NK-92 (cell line): ENCODE results near the gene CSNK2A2.

Experiments
- DNase-seq: peaks from one replicate; lab custom pipeline; 2025; ENCODE audit not compliant: unreplicated experiment; lab: John Stamatoyannopoulos, UW

Gene CSNK2A2

DNA sequence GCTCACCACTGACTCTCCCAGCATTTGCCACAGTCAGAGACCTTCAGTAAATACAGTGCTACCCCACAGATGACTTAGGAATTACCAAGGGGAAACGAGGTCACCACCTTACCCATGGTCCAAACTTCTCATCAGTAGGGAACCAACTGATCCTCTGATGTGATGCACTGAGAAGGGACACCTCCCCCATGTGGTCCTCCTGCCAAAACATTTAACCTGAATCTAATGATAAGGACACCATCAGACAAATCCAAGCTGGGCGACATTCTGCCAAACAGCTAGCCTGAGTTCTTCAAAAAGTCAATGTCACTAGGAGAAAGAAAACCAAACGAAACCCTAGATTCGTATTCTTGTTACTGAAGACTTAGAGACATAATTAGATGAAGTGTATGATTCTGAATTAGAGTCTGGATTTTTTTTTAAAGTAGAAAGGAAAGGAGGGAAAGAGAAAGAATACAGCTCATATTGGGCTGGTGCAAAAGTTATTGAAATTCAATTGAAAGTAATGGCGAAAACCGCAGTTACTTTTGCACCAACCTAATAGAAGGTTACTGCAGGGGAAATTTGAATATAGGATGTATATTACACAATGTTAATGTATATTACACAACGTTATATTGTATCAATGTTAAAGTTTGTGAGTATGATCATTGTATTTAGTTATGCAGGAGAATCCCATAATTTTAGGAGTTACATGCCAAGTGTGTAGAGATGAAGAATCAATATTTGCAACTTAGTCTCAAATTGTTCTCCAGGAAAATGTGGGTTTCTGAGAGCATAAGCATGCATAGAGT is 2.3 kb upstream of the CSNK2A2 start:
- no peak for DNase-seq

DNA sequence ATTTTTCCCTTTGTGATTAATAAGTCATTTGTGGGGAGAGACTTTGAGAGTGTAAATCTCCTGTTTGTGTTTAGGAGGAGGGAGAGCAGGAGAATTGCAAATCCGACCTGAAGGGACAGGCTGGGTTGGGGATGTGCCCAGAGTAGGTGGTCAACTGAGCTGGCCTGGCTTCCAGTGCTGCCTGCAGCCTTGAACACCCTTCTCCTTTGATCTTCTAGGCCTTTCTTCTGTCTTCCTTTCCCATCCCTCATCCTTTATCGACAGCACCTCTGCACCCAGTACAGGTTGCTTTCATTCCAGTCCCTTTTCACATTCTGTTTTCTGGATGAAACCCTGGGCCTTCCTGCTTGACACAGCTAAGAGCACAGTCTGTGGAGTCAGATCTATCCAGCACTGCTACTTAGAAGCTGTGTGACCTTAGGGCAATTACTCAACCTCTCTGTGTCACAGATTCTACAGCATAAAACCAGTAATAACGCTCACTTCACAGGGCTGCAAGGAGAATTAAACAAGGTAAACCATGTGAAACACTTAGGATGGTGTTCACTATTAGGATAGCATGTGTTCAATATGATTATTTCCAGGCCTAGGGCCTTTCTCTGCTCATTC is 1.0 kb upstream of the CSNK2A2 start:
- no peak for DNase-seq

DNA sequence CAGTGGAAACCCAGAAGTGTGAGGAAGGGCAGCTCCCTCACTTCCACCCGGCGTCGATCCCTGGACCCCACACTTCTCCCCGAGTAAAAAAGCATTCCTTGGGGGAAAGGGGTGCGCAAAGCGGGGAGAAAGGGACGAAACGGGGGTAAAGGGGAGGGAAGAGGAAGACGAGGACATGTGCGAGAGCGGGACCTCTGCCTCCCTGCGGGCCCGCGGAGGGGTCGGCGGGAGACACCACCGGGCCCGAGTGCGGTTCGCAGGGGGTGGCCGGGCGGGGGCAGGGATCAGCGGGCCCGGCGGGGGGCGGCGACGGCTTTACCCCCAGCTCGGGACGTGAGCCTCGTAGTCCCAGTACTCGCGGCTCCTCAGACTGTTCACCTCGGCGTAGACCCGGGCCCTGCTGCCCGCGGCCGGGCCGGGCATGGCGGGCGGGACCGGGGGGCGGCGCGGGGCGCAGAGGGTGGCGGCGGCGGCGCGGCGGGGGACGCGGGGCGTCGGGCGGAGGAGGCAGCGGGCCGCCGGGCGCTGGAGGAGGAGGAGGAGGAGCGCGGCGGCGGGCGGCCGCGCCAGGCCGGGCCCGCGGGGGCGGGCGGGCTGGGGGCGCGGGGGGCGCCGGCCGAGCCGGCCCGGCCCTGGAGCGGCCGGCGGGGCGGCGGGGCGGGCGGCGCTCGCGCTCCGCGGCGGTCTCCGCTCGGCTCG is 443 bp downstream of the CSNK2A2 start:
- no peak for DNase-seq

DNA sequence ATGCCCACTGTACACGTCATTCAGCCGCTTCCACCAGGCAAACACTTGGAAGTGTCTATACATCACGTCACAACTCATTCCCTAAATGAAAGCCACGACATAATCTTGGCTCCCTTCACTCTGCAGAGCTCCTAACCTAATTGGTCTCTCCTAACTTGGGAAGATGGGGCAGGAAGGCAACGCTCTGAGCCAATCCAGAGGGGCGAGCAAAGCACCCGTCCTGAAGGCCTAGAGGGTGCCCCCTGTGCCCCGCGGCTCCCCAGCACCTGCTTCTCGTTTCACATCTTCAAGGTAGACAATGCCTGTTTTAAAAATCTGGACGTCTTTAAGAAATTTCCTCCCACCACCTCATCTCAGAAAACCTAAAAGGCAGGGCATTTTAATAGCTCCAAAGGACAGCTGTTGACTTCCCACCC is 1.0 kb downstream of the CSNK2A2 start:
- no peak for DNase-seq

DNA sequence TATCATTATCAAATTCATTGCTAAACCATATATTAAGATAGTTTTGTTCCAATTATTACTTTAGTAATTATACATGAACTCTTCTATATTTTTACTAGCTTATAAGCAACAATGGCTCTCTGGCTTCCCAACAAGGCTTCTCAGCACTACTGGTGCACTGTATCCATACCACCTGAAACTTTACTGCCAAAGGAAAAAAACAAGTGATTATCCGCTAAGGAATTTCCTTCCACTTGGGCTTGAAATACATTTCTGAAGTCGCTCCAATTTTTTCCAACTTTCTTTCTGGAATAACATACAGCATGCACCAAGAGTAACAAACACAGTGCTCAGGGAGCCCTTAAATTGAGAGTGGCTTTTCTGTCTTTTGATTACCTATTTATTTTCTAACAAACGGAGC is 2.1 kb downstream of the CSNK2A2 start:
- DNase-seq = no peak

DNA sequence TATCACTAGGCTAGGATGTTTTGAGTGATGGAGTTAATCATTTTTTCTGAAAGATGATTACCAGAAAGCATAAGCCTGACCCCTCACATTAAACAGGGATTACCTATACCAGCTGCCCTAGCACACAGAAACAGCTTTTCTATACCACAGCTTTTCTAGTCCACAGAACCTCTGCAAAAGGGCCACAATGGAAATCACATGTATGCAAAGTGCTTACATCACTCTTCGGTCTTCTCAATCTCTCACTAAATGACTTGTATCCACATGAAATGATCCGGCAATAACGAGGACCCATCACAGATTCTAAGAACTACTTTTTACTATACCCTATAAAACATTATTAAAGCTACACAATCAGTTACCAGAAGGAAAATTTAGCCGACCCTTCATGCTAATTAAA is 2.6 kb downstream of the CSNK2A2 start:
- no peak for DNase-seq

DNA sequence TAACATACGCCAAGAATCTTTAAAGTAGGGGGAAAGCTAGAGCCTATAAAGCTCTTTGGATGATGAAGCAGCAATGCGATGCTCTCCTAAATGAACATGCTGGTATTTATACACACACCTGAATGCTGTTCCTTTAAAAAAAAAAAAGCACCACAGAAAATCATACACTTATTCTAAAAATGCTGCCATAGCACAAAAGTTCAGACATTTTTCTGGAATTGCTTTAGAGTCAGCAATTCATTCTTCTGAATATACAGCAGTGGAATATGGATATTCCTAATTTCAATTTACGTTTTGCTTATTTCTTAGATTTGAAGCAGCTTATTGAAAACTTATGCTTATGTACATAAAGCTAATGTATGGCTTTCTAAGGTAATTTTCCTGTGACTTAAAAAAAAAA is 3.1 kb downstream of the CSNK2A2 start:
- DNase-seq = no peak

DNA sequence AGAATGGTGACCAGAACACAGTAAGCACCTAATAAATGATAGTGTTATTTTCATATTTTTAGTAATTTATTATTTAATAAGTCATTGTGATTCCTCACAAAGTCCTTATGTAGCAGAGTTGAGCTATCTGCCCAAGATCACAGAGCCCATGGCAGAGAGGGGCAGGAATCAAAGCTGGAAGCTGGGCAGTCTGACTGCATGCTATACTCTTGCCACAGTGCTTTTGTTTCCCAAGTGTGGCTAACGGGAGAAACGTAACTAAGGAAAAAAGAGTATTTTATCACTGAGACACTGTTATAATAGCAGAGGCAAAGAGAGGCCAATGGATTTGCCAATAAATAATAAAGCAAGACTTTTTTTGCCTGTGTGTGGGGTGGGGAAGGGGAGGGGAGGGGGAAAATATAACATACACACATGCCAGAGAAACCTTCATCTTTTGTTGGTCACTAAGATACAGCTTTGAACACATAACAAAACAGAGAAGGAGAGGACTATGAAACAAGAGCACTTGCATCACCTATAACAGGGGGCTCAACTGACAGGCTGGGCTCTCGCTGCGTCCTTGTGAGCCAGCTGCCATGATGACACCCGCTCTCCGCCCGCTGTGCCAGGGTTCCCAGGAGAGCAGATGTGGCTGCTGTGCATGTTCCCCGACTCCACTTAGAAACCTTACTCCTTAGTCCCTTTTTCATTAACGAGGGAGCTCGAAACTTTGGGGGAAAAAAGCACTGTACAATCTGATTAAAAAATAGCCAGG is 10.1 kb downstream of the CSNK2A2 start:
- DNase-seq = no peak

DNA sequence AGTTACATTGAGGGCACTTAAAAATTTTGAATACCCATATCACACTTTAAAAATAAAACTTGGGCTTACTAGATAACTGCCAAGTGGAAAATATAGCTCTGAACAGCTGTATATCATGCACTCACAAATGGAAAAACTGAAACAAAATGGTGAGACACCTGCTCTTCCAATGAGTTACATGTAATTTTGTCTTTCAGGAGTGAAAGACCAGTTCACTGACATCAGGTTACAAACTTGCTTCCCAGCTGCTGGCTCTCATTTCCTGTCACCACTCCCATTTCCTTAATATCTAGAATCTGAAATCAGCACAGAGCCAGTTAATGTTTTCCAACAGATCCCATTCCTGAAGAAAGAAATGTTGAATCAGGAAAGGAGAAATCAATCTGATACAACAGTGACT is 10.8 kb downstream of the CSNK2A2 start:
- DNase-seq = no peak

DNA sequence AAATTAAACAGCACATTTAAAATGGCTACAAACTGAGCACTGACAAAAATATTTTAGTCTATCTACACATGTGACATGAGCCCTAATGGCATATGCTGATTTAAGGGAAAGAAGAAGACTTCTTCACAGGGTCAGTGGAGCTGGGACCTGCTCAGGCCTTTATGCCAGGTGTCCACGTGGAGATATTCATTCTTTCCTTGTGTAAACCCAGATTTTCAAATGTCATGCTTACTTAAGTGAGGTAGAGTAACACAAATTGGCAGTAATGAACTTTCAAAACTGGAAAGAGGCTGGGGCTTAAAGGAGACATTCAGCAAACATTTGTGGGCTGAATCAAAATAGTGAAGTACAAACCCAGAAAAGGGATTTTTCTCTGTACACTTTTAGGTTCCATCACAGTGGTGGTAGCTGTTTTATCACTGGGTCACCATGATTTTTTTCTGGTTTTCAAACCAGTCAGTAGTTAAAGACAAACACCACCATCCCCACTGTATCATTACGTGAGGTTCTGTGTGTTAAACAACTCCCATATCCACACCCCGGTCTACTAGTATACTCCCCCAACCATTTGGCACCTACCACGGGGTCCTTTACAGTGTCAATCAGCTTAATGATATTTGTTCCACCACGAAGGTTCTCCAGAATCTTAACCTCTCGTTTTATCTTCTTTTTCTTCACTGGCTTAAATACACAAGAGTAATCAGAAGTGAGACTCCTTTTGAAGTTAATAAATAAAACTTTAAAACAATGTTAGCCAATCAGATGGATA is 11.5 kb downstream of the CSNK2A2 start:
- no peak for DNase-seq

DNA sequence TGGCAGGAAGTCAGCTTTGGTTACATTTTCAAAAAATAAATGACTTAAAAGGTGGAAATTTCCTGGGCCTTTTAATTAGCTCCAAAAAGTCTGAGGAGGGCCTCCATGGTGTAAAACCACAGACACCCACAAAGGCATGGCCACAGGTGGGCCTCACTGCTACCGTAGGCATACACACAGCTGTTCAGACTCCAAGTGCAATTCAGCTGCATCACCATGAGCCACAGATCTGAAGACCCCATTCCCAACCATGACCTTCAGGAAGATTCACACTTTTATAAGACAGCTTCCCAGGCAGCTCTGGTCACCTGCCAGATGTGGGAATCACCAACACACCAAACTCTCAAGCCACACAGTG is 20.6 kb downstream of the CSNK2A2 start:
- DNase-seq = no peak

DNA sequence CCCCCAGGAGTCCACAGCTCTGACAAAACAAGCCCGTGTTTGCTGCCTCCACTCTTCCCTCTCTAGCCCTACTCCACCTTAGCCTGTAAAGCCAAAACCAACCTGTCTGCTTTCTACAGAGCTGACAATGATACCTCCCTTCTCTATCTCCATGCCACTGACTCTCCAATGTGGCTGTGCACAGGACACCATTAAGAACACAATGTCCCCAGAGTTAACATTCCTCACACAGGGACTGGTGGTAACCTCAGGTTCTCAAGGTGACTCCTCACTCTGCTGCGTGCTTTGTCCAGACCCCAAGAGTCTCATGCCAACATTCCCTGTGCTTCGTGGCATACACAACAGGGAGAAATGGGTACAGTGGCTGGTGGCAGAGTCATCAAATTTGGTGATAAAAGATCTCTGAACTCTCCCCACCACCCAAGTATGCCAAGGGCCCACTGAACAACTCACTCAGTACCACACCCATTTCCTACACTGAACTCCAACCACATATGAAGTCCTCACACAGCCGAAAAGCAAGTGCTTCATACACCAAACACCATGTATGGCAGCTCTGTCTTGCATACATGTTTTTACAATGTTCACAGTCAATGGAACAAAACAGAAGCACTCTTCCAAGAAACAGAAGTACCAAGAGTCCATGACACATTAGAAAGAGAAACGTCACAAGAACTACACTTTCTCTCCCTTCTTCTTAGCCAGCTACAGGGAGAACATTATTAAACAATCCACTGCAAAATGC is 21.1 kb downstream of the CSNK2A2 start:
- DNase-seq = no peak

DNA sequence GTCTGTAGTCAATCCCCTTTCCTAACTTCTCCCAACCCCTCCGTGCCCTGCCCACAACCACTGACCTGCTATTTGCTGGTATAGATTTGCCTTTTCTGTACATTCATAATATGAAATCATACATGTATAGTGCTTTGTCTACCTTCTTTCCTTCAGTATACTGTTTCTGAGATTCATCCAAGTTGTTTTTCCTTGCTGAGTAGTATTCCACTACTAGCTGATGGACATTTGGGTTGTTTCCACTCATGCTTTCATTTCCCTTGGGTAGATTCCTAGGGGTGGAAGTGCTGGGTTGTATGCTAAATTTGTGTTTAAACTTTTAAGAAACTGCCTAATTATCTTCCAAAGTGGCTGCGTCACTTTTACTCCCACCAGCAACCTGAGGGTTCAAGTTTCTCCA is 27.7 kb downstream of the CSNK2A2 start:
- DNase-seq = no peak

DNA sequence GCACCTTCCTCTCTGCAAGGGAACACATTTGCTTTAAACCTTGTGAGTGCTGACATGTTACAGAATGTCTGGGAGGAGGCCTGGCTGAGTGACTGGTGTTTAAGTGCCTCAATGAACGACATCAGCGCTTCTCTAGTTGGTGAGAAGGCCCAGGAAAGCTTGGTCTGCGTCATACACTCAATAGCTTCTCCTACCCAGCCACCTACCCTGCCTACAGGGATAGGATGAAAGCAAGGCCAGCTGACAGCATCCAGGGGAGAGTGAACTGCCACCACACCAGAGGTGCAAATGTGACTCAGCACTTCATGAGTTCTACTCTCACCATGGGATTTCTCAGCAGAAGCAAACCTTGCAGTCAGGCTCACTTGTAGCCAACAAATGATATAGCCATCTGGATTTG is 37.1 kb downstream of the CSNK2A2 start:
- DNase-seq = no peak

DNA sequence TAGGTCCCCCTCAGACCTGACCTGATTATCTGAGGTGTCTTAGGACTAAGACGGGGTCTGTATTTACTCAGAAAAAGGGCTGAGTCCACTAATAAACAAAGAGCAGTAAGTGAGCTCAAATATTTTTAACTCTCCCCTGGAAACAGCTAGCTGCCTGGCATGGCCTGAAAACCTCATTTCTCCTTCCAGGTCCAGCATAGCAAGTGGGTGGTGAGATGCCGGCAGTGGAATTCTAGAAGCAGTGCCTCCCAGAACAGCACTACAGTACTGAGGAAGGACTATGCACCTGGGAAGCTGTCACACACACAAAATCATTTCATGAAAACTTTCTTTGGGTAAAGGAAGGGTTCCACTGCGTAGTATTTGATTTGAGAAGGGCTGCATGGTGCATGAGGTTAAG is 39.2 kb downstream of the CSNK2A2 start:
- DNase-seq = no peak

DNA sequence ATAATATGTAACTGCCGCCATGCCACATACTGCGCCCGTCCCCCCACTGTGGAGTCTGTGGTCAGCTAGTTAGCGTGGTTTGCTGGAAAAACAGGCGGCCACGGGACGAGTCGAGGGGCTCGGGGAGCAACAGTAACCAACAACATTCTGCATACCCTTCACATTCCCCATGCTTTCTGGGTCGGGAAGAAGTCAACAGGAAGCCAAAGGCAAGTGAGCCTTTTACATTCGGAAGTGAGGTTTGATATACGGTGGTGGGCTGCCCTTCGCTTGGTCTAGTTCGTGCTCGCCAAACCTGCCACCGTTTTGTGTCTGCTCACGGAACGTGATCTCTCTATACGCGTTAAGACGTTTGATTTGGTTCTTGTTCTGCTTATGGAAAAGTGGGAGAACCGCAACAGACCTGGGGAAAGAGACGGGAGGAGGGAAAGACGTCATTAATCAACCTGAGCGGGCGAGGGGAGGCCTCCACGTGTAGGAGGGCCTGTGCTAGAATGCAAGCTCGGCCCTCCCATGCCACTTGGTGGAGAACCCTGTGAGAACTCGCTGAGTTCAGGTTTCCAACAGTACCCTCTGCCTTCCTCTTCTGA is 39.9 kb downstream of the CSNK2A2 start:
- DNase-seq = no peak

DNA sequence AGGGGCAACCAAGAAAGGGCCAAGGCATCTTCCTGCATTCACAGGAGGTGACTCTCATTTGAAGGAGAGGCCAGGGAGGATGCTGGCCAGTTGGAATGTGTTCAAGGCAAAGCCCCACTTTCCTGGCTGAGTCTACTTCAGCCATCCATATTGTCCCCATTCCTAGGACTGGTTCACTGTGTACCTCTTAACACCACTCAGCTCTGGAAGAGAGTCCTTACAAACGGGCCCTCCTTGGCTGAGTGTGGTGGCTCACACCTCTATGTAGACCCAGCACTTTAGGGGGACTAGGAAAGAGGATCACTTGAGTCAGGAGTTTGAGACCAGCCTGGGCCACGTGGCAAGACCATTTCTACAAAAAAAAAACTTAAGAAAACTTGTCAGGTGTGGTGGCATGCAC is 40.7 kb downstream of the CSNK2A2 start:
- no peak for DNase-seq

DNA sequence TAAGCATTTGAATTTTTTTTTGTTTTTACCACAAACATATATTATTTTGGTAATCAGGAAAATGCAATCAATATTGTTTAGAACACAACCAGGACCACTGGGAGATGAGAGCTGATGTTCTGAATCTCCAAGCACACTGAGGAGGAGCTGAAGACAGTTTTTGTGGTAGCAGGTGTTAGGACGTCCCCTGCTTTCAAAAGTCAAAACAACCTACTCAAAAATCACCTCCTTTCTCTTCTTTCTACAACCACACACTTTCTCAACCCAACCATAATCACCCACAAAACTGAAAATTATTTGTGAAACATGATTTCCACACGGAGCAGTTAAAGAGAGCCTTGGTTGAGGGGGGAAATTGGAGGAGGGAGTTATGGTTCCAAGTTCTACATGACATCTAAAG is 42.1 kb downstream of the CSNK2A2 start:
- DNase-seq = no peak

DNA sequence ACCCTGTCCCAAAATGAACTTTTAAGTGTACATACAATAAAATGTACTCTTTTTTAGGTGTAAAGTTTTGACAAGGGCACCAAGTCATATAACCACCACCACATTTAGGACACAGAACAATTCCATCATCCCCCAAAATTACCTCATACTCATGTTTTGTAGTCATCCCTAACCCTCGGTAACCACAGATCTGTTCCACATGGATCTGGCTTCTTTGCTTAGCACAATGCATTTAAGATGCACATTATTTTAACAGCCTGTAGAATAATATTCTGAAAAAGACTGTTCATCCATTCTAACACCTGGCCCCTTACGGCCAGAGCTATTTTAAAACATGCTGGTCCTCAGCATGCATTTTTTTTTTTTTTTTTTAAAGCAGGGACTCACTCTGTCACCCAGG is 43.6 kb downstream of the CSNK2A2 start:
- no peak for DNase-seq
